Spleen (tissue), 7 donors: ENCODE data around the gene NBAS.

Experiments
- POLR2AphosphoS5 ChIP-seq, 3 donors: sonication (generic); formaldehyde crosslinking; IDR thresholded peaks; one replicate each; pipeline ENCODE4 v1.5.1; 2017; ENCODE audit warnings: antibody characterized with exemption in 3 of 3
- TF ChIP-seq, protein P1 (sequence below), 11 experiments: fragments of 200-600 bp in 7 of 11; fragments of 450-650 bp in 4 of 11; sonication (generic) in 4 of 11; IDR thresholded peaks in 8 of 11; conservative IDR thresholded peaks in 3 of 11; 1 replicate in 7 of 11; 2 replicates in 4 of 11; pipeline versions ENCODE4 v1.4.0 to v1.8.0; 2016 to 2021; ENCODE audit warnings: antibody characterized with exemption in 11 of 11, inconsistent platforms in 4 of 11, mild to moderate bottlenecking in 1 of 11
- donor health status: DM: no; HTN: no; CAD: no; lungs with moderate emphysema.
- donor health status: DM: no; HTN: no; CAD: no.
- donor health status: DM: no; HTN: no; CAD: no.

DNA sequence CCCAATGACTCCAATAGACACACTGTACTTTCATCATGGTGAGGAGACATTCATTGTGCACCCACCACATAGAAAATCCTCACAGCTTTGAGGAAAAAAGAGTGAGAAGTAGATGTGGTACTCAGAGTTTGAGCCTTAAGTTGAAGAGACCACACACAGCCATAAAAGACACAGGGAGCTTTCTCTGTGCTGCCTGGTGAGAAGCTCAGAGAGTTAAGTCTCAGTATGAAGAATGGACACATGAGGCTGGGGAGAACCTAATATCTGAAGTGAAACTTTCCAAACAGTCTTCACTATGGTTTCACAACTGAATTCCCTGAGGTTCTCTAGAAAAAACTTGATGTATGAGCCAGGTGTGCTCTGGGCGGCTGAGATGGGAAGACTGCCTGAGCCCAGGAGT, 237.9 kb downstream of the NBAS start:
- TF ChIP-seq, protein P1, sequence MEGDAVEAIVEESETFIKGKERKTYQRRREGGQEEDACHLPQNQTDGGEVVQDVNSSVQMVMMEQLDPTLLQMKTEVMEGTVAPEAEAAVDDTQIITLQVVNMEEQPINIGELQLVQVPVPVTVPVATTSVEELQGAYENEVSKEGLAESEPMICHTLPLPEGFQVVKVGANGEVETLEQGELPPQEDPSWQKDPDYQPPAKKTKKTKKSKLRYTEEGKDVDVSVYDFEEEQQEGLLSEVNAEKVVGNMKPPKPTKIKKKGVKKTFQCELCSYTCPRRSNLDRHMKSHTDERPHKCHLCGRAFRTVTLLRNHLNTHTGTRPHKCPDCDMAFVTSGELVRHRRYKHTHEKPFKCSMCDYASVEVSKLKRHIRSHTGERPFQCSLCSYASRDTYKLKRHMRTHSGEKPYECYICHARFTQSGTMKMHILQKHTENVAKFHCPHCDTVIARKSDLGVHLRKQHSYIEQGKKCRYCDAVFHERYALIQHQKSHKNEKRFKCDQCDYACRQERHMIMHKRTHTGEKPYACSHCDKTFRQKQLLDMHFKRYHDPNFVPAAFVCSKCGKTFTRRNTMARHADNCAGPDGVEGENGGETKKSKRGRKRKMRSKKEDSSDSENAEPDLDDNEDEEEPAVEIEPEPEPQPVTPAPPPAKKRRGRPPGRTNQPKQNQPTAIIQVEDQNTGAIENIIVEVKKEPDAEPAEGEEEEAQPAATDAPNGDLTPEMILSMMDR (IDR thresholded peaks at IDR 0.05 in 8 of 11, conservative IDR thresholded peaks at IDR 0.05 in 3 of 11): no peak
- TF ChIP-seq POLR2AphosphoS5 (IDR thresholded peaks at IDR 0.05): no peak
